ENCODE measurements around the gene VILL.

DNA sequence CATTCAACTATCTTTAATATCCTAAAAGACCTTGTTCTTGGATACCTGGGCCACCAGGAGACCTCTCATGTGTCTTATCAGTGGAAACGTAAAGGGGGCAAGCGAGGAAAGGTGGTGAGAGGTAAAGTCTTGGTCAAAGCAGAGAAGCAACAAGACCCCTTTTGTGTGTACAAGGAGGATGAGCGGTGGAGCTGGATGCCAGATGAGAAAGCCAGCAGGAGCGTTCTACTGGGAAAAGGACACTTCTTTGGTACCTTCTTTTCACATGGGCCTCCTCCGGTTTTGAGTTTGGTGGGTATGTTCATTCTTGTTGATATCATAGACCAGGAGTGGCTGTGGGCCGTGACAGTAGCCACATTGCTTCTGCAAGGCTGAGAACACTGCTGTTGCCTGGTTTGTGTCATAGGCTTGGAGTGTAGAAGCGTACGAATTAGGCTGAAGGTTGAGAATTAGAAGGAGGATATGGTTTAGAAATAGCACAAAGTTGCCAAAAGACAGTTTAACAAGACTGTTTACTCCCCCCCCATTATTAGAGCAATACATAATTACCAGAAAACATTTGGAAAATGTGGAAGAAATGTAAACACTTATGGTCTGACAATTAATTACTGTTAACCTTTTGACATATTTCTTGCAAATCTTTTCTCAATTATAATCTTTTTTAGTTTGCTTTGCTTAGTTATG lies 46.8 kb upstream of the VILL start:
- TF ChIP-seq YY1 (IDR thresholded peaks at IDR 0.05; ENCODE audit: low read depth) (no peak), RAD21 (IDR thresholded peaks at IDR 0.05; ENCODE audit: low read depth) (no peak), MAX (IDR thresholded peaks at IDR 0.05) (no peak), EP300 (IDR thresholded peaks at IDR 0.05; ENCODE audit: borderline replicate concordance) (no peak), NFIC (IDR thresholded peaks at IDR 0.05) (no peak), CREB1 (IDR thresholded peaks at IDR 0.05; ENCODE audit: low read depth) (no peak), ZBTB7A (IDR thresholded peaks at IDR 0.05; ENCODE audit: low read depth) (no peak), TEAD4 (IDR thresholded peaks at IDR 0.05) (no peak), FOXM1 (IDR thresholded peaks at IDR 0.05; ENCODE audit: borderline replicate concordance, low read depth) (no peak), EGR1 (IDR thresholded peaks at IDR 0.05) (no peak), CEBPB (IDR thresholded peaks at IDR 0.05) (no peak), TCF12 (IDR thresholded peaks at IDR 0.05; ENCODE audit: low read depth) (no peak)
- TF ChIP-seq, protein P1, sequence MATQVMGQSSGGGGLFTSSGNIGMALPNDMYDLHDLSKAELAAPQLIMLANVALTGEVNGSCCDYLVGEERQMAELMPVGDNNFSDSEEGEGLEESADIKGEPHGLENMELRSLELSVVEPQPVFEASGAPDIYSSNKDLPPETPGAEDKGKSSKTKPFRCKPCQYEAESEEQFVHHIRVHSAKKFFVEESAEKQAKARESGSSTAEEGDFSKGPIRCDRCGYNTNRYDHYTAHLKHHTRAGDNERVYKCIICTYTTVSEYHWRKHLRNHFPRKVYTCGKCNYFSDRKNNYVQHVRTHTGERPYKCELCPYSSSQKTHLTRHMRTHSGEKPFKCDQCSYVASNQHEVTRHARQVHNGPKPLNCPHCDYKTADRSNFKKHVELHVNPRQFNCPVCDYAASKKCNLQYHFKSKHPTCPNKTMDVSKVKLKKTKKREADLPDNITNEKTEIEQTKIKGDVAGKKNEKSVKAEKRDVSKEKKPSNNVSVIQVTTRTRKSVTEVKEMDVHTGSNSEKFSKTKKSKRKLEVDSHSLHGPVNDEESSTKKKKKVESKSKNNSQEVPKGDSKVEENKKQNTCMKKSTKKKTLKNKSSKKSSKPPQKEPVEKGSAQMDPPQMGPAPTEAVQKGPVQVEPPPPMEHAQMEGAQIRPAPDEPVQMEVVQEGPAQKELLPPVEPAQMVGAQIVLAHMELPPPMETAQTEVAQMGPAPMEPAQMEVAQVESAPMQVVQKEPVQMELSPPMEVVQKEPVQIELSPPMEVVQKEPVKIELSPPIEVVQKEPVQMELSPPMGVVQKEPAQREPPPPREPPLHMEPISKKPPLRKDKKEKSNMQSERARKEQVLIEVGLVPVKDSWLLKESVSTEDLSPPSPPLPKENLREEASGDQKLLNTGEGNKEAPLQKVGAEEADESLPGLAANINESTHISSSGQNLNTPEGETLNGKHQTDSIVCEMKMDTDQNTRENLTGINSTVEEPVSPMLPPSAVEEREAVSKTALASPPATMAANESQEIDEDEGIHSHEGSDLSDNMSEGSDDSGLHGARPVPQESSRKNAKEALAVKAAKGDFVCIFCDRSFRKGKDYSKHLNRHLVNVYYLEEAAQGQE (IDR thresholded peaks at IDR 0.05; ENCODE audit: low read depth) = no peak
- TF ChIP-seq, protein P2, sequence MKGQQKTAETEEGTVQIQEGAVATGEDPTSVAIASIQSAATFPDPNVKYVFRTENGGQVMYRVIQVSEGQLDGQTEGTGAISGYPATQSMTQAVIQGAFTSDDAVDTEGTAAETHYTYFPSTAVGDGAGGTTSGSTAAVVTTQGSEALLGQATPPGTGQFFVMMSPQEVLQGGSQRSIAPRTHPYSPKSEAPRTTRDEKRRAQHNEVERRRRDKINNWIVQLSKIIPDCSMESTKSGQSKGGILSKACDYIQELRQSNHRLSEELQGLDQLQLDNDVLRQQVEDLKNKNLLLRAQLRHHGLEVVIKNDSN (IDR thresholded peaks at IDR 0.05) = no peak
